ENCODE results near the gene NCKAP5L.

GRCh38 chr12:49832836-49833421 is 4.7 kb upstream of the NCKAP5L start:
- TF ChIP-seq CTCF (conservative IDR thresholded peaks at IDR 0.05; ENCODE audit: low read depth, low read length) (no peak), EZH2phosphoT487 (IDR thresholded peaks at IDR 0.05; ENCODE audit: borderline replicate concordance, low read length) (no peak), EZH2 (IDR thresholded peaks at IDR 0.05; ENCODE audit: low read length, unreplicated experiment) (no peak)
